AG09319 (cell line): ENCODE measurements around the gene GOLGA6A.

ENCODE experiments used
- DNase-seq: peaks from one replicate; pipeline ENCODE4 v3.0.0-alpha.2; 2010; ENCODE audit warnings: low read depth; ENCODE audit errors: extremely low read depth
- TF ChIP-seq, protein P1 (sequence below): IDR thresholded peaks from 2 replicates; pipeline ENCODE4 v1.5.1; 2011; ENCODE audit warnings: low read depth, mild to moderate bottlenecking, inconsistent platforms, low read length, moderate library complexity

GOLGA6A gene

GRCh38 chr15:74022706-74023470, 59.5 kb downstream of the GOLGA6A start:
- TF ChIP-seq, protein P1, sequence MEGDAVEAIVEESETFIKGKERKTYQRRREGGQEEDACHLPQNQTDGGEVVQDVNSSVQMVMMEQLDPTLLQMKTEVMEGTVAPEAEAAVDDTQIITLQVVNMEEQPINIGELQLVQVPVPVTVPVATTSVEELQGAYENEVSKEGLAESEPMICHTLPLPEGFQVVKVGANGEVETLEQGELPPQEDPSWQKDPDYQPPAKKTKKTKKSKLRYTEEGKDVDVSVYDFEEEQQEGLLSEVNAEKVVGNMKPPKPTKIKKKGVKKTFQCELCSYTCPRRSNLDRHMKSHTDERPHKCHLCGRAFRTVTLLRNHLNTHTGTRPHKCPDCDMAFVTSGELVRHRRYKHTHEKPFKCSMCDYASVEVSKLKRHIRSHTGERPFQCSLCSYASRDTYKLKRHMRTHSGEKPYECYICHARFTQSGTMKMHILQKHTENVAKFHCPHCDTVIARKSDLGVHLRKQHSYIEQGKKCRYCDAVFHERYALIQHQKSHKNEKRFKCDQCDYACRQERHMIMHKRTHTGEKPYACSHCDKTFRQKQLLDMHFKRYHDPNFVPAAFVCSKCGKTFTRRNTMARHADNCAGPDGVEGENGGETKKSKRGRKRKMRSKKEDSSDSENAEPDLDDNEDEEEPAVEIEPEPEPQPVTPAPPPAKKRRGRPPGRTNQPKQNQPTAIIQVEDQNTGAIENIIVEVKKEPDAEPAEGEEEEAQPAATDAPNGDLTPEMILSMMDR: no peak
- no peak for DNase-seq
